GM18951 (cell line): ENCODE data around the gene CREBRF.
A peak's percentile ranks its signal among the peaks of the same experiment; 100 is the strongest.
"Not testable (repeated sequence)": the region's sequence is repeated elsewhere in the genome, so short reads cannot be mapped to it uniquely, and the experiment has no call there.

ENCODE experiments used
- POLR2A ChIP-seq: IDR thresholded peaks from 4 replicates; pipeline ENCODE4 v1.6.1; 2011; ENCODE audit warnings: mild to moderate bottlenecking; ENCODE audit not compliant: insufficient read length, insufficient read depth; ENCODE audit errors: extremely low read depth
- in situ Hi-C: fragments of 300-500 bp; cut with MboI; formaldehyde crosslinking; loops from one replicate; pipeline ENCODE4 v1.12.0; 2022; ENCODE audit warnings: low sequenced_read_pairs, mixed read lengths, inconsistent platforms; ENCODE audit not compliant: unreplicated experiment

The CREBRF gene

DNA sequence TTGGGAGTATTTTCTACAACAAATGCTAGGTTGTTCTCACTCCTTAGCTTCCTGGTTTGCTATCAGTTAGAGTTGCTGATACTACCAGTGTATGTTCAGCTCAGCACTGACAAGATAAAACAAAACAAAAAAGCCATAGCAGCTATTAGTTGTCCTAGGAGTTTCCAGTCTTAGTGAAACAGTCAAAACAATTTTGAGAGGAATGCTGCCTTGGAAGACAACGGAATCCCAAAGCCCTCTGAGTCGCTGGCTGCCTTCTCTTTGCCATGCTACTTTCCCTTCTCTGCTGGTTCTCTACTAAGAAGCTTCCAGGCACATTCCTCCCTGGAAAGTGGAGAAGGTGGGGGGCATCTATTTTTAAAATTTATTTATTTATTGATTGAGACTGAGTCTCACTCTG, 5.4 kb upstream of the CREBRF start:
- TF ChIP-seq POLR2A: no peak
- in situ Hi-C loops: no loop called here

DNA sequence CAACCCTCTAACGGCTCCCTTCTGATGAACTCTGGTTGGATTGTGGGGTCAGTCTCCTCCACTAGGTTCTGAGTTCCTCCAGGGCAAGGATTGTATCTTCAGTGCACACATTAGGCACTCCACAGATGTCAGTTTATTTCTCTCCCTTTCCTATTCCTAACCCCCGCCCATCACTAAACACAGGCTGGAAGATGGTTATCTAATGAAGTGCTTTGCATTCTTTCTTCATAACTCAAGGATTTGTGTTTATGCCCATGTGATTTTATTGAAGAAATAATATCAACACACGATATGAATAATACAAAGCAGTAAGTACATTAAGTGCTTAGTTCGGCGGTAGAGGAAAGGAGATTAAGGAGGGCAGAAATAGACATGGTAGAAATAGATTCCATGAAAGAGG, 4.4 kb upstream of the CREBRF start:
- TF ChIP-seq POLR2A: no peak
- in situ Hi-C loops: no loop called here

DNA sequence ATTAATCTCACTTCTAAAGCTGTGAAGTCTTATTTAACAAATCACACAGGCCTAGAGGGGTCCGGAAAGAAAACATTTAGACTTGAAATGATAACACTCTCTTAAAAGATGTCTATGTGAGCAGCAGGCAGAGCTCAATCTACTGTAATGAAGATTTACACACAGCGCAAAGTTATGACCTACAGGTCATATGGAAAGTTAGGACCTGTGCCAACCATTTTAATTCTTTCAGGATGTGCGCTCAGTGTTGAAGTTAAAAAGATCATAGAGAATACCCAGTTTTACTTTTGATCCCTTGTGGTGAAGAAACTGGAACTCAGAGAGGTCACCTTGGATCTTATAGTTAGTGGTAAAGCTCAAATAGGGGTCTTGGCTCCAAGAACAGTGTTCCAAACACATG, 3.1 kb upstream of the CREBRF start:
- no peak for TF ChIP-seq POLR2A

DNA sequence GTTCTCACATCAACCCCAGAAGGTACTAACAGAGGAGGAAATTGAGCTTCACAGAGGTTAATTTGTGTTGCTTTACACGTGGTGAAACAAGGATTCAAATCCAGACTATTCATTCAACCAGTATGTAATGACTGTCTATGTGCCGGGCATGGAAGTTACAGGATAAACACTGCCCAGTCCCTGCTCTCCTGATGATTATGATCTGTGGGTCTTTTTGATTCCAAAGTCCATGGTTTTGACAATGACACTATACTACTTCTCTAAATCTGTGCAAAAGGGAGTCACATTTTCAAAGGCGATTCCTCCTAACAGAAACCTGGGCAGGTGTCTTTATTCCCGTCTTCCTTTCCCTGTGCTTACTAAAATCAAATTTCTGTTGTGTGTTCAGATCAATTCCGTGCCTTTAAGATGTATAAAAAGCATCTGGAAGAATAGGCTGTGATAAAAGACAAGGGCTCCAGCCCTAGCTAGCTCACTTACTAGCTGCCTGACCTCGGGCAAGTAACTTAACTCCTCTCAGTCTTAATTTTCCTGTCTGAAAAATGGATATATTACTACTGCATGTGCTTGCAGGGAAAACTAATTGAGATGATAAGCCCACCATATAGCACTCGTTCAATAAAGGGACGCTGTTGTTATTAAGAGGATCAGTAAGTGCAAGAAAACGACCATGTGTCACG, 970 bp upstream of the CREBRF start:
- TF ChIP-seq POLR2A: no peak
- in situ Hi-C loops: no loop called here

More for the DNA sequence above, 3.1 kb upstream of the CREBRF start:
- in situ Hi-C loops: no loop called here

DNA sequence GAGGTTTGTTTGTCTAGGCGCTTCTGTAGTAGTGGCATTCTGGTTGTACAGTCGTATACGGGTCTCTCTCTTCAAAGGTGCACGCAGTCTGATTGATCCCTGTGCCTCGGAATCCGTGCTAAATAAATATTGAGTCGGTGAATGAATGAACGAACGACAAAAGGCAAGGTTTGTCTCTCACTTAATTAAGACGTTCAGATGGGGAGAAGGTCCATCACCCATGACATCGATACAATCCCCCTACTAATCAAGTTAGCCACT, 500 bp upstream of the CREBRF start:
- TF ChIP-seq POLR2A: no peak
- in situ Hi-C loops: no loop called here

DNA sequence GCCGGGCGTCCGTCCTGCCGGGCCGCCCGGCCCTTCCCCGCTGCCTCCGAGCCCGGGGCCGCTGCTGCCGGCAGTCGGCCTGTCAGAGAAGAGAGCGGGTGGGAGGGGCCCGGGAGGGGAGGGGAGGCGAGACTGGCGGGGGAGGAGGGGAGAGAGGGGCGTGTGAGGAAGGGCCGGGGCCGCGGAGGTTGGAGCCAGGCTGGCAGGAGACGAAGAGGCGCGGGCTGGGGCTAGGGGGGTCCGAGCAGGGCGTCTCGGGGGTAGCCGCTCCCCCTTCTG, 570 bp downstream of the CREBRF start:
- no peak for TF ChIP-seq POLR2A
- in situ Hi-C loops: no loop called here

DNA sequence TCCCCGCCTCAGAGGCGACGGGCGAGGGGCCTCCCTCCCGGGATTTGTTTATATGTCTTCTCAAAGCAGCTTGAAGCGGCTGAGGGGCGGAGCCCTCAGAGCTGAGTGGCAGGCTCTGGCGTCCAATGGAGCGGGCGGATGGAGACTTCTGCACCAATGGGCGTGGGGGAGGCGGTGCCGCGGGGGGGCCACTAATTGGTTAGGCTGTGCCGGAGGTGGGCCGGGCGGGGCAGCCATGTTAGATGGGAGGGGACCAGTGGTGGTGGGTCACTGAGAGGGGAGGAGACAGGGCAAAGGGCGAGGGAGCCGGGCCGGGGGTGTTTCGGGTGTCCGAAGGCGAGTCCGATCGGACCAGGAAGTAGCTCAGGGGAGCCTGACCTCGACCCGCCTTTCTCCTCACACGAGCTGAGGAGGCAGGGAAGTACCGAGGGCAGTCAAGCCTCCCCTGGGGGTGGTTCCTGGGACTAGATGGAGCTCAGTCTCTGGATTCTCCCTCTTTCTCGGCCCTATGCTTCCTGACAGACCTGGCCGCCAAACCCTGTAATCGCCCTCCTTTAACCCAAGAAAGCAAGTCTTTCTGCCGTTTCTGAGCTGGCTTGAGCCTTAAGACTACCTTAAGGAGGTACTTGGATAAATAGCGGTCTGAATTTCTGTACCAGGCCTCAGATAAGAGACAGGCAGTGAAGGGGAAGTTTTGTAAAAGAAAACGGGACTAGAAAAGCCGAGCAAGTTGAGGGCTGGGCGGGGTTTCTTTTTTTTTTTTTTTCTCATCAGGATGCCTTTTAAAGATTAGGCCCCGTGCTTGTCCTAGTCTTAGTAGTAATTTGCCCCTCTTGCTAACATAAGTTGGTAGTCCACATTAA, 1.1 kb downstream of the CREBRF start:
- in situ Hi-C loops: no loop called here
- TF ChIP-seq POLR2A: peak; percentile 69

DNA sequence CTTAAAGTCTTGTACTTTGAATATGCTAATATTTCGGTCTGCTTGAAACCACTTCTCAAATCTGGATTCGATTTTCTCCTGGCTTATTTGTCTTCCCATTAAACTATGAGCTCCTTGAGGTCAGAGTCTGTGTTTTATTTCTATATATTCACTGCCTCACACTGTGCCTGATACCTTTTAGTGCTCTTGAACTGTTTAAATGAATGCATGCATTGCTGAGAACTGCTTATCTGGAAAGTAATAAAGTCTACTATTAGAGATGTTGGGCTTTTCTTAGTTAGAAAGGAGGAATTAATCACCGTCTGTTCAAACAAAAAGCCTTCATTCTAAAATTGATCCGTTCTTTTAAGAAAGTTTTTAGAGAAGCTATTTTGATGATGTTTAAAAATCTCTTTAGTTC, 6.0 kb downstream of the CREBRF start:
- in situ Hi-C loops: no loop called here

DNA sequence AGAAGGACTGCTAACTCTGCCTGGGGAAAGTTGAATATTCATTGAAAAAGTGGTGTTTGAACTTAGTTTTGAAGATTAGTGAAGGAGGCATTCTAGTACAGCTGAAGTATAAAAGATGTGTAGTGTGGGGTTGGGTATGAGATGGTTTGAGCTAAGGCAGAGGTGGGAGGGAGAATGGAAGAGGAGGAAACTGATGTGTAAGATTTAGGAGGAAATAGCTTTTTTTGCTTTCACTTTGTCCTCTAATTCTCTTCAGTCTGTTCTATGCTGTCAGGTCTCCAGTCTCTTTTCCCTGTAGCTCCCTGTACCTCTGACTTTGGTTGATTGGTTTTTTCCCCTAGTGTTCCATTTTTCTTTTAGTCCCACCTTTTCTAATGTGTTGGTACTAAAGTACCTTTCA, 9.0 kb downstream of the CREBRF start:
- no peak for TF ChIP-seq POLR2A
- in situ Hi-C loops: no loop called here

More for the DNA sequence above, 6.0 kb downstream of the CREBRF start:
- no peak for TF ChIP-seq POLR2A

DNA sequence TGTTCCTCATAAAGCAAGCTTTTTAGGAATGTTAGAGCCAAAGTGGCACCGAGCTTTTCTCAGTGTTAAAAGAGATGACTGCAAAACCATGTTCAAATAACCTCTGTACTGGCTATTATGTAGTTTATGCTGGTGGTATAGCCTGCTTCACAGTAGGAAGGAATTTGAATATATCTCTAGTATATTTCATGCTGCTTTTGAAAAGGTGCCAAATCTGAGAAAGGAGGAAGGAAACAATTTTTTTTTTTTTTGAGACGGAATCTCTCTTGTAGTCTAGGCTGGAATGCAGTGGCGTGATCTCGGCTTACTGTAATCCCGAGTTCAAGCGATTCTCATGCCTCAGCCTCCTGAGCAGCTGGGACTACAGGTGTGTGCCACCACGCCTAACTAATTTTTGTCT, 13.5 kb downstream of the CREBRF start:
- no peak for TF ChIP-seq POLR2A
- in situ Hi-C loops: no loop called here

DNA sequence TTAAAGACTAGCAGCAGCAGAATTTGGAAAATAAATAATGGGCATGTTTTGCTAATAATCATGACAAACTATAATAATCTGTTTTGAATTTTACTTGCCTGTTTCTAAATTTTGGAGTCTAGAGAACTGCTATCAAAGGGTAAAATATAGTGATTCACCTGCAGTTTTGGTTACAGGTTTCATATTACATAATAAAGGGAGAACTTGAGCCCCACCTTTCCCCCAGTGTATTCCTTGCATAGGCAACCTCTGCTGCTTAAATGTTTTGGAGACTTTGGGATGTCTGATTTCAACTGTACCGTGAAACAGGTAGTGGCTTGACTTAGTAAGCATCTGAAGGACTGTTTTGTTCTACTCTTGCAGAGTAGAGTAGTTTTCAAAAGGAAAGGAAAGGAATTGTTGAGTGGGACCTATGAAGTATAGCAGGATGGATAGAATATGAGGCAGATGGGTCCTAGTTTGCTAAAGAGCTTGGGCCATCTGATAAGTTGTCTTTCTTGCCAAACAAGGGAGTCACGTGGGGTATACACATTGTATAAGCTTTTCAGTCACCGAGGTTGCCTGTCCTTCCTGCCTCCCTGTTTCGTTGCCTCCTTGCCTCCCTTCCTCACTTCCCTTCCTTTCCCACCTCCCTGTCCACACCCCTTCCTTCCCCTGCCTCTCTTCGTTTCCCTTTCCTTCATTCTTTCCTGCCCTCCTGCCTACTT, 19.1 kb downstream of the CREBRF start:
- in situ Hi-C loops: no loop called here
- no peak for TF ChIP-seq POLR2A

DNA sequence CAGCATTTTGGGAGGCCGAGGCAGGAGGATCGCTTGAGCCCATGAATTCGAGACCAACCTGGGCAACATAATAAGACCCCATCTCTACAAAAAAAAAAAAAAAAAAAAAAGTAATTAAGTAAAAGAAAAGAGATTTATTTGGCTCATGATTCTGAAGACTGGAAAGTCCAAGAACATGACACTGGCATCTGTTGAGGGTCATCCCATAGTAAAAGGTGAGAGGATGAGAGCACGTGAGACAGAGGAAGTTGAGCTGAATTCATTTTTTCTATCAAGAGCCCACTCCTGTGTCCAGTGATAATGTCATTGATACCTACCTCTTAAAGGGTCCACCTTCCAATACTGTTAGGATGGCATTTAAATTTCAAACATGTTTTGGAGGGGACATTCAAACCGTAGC, 19.8 kb downstream of the CREBRF start:
- no peak for TF ChIP-seq POLR2A
- in situ Hi-C loops: no loop called here

DNA sequence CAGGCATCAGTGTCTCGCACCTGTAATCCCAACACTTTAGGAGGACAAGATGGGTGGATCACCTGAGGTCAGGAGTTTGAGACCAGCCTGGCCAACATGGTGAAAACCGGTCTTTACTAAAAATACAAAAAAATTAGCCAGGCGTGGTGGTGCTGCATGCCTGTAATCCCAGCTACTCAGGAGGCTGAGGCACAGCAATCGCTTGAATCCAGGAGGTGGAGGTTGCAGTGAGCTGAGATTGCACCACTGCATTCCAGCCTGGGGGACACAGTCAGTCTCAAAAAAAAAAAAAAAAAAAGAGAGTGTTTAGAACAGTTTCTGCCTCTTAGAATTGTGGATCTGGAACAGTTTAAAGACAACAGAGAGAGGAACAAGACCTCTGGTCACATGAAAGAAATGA, 20.3 kb downstream of the CREBRF start:
- in situ Hi-C loops: not testable (repeated sequence)

DNA sequence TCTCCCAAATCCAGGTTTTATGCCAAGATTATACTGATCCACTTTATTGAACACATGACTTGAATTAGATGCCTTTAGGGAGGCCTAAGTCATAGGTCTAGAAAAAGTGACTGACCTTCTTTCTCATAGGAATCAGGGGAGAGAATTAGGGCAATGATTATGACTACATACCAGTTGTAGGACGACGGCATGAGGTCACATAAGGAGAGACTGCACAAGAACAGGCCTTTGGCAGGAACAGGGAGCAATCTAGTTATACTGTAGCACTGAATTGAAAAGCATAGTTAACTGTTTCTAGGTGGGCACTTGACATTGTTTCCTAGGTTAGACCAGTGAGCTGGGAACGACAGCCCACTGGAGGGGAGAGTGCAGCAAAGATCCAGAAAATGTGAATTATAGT, 22.7 kb downstream of the CREBRF start:
- in situ Hi-C loops: no loop called here
- TF ChIP-seq POLR2A: no peak
